Keratinocyte (primary cell): ENCODE data around the gene SPATA33.

ENCODE experiments used
- CTCF ChIP-seq, 3 experiments: IDR thresholded peaks in 1 of 3; conservative IDR thresholded peaks in 1 of 3; optimal IDR thresholded peaks in 1 of 3; 2 replicates in 2 of 3; 3 replicates in 1 of 3; pipeline versions ENCODE3 to v1.5.1; 2011; ENCODE audit warnings: low read length in 3 of 3, mild to moderate bottlenecking in 3 of 3, moderate library complexity in 2 of 3, control low read depth in 1 of 3, inconsistent platforms in 1 of 3; ENCODE audit not compliant: insufficient read depth in 2 of 3; ENCODE audit errors: extremely low read depth in 1 of 3
- EZH2 ChIP-seq: IDR thresholded peaks from one replicate; pipeline ENCODE4 v1.6.1; 2012; ENCODE audit warnings: inconsistent platforms, mild to moderate bottlenecking, low read length, moderate library complexity

- TF ChIP-seq CTCF (optimal IDR thresholded peaks at IDR 0.05 in 1 of 3, IDR thresholded peaks at IDR 0.05 in 1 of 3, conservative IDR thresholded peaks at IDR 0.05 in 1 of 3; ENCODE audit: extremely low read depth in 1 of 3, insufficient read depth in 2 of 3, low read length in 3 of 3) (no peak), EZH2 (no peak)
Observed at GRCh38 chr16:89705006-89705405, 47.4 kb downstream of the SPATA33 start.
